Stomach smooth muscle (tissue), 2 donors: ENCODE results near the gene ZNF646.

Experiments used
- H3K27ac ChIP-seq: one replicate; pipeline ENCODE4 v1.7.0; 2013; ENCODE audit warnings: mild to moderate bottlenecking, low read length, inconsistent platforms
- H3K27me3 ChIP-seq, 2 donors: one replicate each; pipeline ENCODE4 v1.7.0; 2013; ENCODE audit warnings: low read length in 2 of 2; ENCODE audit not compliant: insufficient read depth in 2 of 2, control insufficient read depth in 1 of 2
- H3K36me3 ChIP-seq, 2 donors: one replicate each; pipeline ENCODE4 v1.7.0; 2013; ENCODE audit warnings: low read length in 2 of 2; ENCODE audit not compliant: control insufficient read depth in 2 of 2, insufficient read depth in 2 of 2
- H3K4me1 ChIP-seq: one replicate; pipeline ENCODE4 v1.7.0; 2013; ENCODE audit warnings: low read length; ENCODE audit not compliant: control insufficient read depth, insufficient read depth
- H3K4me3 ChIP-seq, 2 donors: one replicate each; pipeline ENCODE4 v1.7.0; 2013; ENCODE audit warnings: low read length in 2 of 2
- H3K9ac ChIP-seq, 2 donors: one replicate each; pipeline ENCODE4 v1.7.0; 2013; ENCODE audit warnings: low read length in 2 of 2, mild to moderate bottlenecking in 1 of 2
- H3K9me3 ChIP-seq, 2 donors: one replicate each; pipeline ENCODE4 v1.7.0; 2013; ENCODE audit warnings: low read length in 2 of 2; ENCODE audit not compliant: control insufficient read depth in 2 of 2
- donor health status: healthy.
- donor health status: Pancreatic carcinoma.

Gene ZNF646

DNA sequence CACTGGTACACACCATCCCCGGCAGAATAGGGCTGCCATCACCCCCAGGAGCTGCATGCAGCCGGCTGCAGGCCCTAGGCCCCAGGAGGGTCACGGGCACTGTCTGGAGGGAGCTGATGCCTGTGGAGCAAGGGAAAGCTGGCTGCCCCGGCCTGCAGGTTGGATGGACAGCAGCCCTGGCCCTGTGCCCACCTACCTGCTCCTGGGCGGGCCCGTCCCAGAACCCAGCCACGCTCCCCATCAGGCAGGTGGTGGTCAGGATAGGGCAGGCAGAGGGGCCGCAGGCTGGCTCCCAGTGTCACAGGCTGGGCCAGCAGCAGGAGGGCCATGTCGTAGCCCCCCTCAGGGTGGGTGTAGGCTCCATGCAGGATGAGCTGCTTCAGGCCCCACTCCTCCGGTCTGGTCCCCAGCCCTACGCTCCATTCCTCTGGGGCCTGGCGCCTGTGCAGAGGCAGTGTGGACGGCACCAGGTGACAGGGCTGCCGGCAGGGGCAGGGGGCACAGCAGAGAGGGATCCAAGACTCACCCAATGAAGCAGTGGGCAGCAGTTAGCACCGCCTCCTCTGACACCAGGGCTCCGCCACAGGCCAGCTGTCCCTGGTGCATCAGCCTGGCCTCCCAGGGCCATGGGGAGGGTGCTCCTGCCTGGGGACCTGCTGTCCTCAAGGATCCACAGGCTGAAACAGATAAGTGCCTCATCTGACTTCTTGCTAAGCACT lies 10.5 kb downstream of the ZNF646 start:
- peaks cover 24 to 34% of the 10 kb centered on the region in 2 donors for H3K36me3 ChIP-seq
- H3K4me3 ChIP-seq: no peak overlapping the region
- H3K9ac ChIP-seq: no peak overlapping the region
- H3K9me3 ChIP-seq: no peaks in the 10 kb centered on the region
- H3K27me3 ChIP-seq: no peaks in the 10 kb centered on the region
- peaks cover 2% of the 10 kb centered on the region for H3K4me1 ChIP-seq
- H3K27ac ChIP-seq: no peak overlapping the region

DNA sequence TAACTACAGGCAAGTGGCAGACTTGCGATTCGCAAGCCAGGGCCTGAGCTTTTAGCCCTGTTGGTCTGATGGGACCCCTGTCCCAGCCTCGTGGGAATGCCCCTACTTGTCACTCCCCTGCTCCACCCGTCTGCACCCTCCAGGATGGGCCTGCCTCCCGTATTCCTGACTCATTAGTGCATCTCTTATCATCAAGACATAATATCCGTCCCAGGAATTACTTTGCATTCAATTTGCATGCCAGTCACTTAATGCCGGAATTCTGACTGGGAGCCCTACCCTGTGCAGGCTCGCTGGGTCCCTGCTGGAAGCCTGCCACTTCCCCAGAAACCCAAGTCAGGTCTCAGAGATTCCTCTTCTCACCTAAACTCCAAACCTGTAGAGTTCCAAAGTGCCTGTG lies 11.2 kb downstream of the ZNF646 start:
- no peak overlapping the region for H3K27ac ChIP-seq
- no peak overlapping the region for H3K9ac ChIP-seq
- no peaks in the 10 kb centered on the region for H3K27me3 ChIP-seq
- H3K9me3 ChIP-seq: no peaks in the 10 kb centered on the region
- H3K4me3 ChIP-seq: no peak overlapping the region
- peaks cover 20 to 30% of the 10 kb centered on the region in 2 donors for H3K36me3 ChIP-seq
- peaks cover 2% of the 10 kb centered on the region for H3K4me1 ChIP-seq

DNA sequence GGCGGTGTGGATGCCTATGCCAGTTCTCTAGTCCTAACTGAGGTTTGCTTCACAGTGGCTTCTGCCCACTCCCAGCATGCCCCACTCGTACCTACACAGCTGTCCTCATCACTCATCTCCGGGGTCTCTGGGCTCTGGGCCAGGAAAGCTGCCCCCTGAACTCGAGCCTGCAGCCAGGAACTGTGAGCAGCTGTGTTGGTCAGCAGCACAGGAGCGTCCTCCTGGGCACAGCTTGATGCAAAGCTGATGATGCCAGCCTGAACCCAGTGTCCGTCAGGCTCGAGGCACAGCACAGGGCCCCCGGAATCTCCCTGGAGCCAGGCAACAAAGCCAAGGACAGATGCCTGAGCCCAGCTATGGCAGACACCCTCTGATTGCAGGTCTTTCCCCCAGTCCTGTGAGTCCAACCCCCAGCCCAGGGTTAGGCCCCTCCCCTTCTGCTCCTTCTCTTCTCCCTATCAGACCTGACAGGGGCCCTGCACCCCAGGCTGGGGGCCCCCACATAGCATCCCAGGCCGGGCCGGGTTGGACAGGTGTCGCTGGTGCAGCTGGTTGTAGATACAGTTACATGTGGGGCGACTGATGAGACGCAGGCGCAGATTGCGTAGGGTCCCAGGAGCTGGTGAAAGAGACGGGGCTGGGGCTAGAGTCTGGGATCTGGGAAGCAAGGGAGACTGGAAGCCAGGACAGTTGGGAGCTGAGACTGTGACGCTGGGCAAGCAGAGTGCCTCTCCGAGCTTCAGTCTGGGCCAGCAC lies 11.8 kb downstream of the ZNF646 start:
- no peak overlapping the region for H3K4me3 ChIP-seq
- peaks cover 2% of the 10 kb centered on the region for H3K4me1 ChIP-seq
- H3K27ac ChIP-seq: no peak overlapping the region
- H3K9ac ChIP-seq: no peak overlapping the region
- no peaks in the 10 kb centered on the region for H3K27me3 ChIP-seq
- H3K9me3 ChIP-seq: no peaks in the 10 kb centered on the region
- peaks cover 16 to 31% of the 10 kb centered on the region in 2 donors for H3K36me3 ChIP-seq

DNA sequence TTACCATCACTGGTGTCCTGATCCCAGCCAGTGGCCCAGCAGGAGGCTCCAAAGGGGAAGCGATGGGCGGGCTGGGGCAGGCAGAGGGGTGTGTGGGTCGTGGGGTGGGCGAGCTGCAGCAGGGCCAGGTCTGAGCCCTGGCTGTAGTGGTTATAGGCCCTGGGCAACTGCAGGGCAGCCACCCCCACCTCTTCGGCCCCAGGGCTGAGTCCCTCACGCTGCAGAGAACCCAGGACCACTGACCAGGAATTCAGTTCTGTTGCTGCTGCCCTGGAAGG lies 12.3 kb downstream of the ZNF646 start:
- no peak overlapping the region for H3K27ac ChIP-seq
- H3K27me3 ChIP-seq: no peaks in the 10 kb centered on the region
- H3K4me3 ChIP-seq: no peak overlapping the region
- H3K9me3 ChIP-seq: no peaks in the 10 kb centered on the region
- peaks cover 2% of the 10 kb centered on the region for H3K4me1 ChIP-seq
- peaks cover 14 to 30% of the 10 kb centered on the region in 2 donors for H3K36me3 ChIP-seq
- H3K9ac ChIP-seq: no peak overlapping the region

DNA sequence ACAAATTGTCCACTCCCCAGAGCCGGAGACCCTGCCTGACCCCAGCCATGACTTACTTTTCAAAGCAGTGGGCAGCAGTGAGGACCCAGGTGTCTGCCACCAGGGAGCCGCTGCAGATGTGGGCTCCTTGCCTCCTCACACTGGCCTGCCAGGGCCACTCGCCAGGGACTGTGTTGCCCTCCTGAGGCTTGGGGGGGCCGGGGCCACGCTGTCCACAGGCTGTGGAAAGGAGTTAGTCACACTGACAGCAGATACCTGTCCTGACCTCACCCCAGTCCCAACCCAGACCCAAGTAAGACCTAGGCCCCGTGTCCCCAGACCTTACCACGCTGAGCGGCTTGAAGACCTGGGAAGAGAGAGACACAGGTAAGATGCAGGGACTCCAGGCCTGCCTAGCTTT lies 13.3 kb downstream of the ZNF646 start:
- Histone ChIP-seq H3K36me3 (peaks cover 14 to 27% of the 10 kb centered on the region in 2 donors), H3K27me3 (no peaks in the 10 kb centered on the region), H3K9me3 (no peaks in the 10 kb centered on the region), H3K9ac (no peak overlapping the region), H3K4me3 (no peak overlapping the region), H3K27ac (no peak overlapping the region), H3K4me1 (no peaks in the 10 kb centered on the region)

DNA sequence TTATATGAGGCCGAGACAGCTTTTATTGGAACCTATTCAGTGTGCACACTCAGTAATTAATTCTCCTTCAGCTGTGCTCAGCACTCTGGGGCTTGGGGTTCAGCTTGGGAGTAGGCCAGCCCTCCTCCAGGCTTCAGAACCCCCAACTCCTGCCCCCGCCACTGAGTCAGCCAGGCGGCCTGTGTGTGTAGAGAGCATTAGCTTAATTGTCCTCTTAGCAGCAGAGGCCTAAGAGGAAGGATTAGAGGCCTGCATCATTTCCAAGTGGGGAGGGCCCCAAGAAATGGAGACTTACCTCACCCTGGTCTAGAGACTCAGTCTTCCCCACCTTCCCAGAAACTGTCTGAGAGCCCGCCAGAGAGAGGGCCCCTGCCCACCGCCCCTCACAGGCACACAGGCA lies 13.7 kb downstream of the ZNF646 start:
- peaks cover 14 to 26% of the 10 kb centered on the region in 2 donors for H3K36me3 ChIP-seq
- no peaks in the 10 kb centered on the region for H3K9me3 ChIP-seq
- H3K27ac ChIP-seq: no peak overlapping the region
- H3K4me1 ChIP-seq: no peaks in the 10 kb centered on the region
- H3K27me3 ChIP-seq: no peaks in the 10 kb centered on the region
- H3K9ac ChIP-seq: no peak overlapping the region
- H3K4me3 ChIP-seq: no peak overlapping the region

DNA sequence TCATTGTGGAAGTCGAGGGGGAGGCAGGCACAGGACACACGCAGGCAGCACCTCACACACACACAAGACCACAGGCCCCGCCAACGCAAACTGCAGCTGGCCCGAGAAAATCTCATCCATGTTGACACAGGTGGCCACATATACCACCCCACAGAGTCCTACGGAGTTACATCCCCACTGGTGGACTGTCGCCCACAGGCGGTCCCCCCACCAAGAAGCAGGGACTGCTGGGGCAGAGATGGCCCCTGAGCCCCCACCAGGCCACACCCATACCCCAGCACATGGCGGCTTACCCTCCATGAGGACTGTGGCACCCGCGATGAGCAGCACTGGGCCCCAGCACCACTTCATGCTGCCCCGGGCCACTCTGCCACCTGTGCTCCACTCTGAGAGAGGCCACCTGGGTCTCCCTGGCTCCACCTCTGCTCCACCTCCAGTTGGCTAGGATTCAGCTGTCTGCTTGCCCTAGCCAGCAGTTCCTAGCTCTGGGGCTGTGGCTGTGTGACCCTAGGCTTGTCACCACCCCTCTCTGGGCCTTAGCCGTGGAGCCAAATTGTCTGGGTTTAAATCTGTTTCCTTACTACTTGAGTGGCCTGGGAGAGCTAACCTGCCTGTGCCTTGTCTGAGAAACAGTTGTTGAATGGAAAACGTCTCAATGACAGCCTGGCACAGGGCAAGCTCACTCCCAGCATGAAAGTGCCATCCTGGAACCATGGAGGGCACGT lies 14.4 kb downstream of the ZNF646 start, which contains the start of gene PRSS53:
Gene PRSS53, minus strand, starts transcription at position 485 of the 725 bp plus-strand sequence. Its CDS starts 134 bp downstream, at position 351.
- no peak within 1 kb of the TSS for H3K4me3 ChIP-seq
- peaks cover 12 to 23% of the 10 kb centered on the region in 2 donors for H3K36me3 ChIP-seq
- H3K27me3 ChIP-seq: no peaks in the 10 kb centered on the region
- no peak within 1 kb of the TSS for H3K27ac ChIP-seq
- no peaks in the 10 kb centered on the region for H3K9me3 ChIP-seq
- peaks cover 2% of the 10 kb centered on the region for H3K4me1 ChIP-seq
- no peak within 1 kb of the TSS for H3K9ac ChIP-seq

DNA sequence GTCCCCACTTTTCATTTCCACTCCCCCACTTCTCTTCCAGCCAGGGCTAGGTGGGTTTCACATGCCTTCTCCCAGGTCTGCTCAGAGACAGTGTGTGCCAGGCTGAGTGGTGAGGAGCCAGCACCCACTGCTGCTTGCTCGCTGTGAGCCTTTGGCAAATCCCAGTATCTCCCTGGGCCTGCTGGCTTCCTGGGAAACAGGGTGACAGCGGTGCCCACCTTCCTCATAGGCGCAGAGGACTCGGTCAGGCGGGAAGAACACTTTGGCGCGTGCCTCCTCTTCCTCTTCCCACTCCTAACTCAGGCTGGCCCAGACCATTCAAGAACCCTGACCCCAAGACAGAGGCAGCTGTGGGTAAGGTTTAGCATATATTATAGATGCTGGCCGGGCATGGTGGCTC lies 15.0 kb downstream of the ZNF646 start:
- Histone ChIP-seq H3K9me3 (no peaks in the 10 kb centered on the region), H3K9ac (no peak overlapping the region), H3K27me3 (no peaks in the 10 kb centered on the region), H3K36me3 (peaks cover 9 to 20% of the 10 kb centered on the region in 2 donors), H3K4me1 (peaks cover 5% of the 10 kb centered on the region), H3K27ac (no peak overlapping the region), H3K4me3 (no peak overlapping the region)

DNA sequence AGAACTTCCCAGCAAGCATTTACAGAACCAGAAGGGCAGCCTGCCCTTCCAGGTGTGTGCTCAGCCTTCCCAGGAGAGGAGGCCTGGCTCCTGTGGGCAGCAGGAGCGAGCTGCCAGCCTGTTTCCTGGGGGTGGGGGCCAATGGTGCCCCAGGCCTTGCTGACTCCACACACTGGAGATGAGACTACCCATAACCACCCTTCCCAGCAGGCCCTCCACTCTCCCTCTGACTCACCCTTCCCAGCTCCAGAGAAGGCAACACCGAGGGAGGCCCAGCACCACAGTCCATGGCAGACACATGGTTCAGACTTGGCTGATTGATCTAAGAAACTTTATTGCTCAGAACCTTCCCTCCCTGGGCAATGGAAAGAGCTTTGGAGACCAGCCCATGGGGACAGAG lies 16.3 kb downstream of the ZNF646 start:
- Histone ChIP-seq H3K4me1 (peaks cover 10% of the 10 kb centered on the region), H3K9ac (no peak overlapping the region), H3K27me3 (no peaks in the 10 kb centered on the region), H3K4me3 (no peak overlapping the region), H3K36me3 (peaks cover 1 to 18% of the 10 kb centered on the region in 2 donors), H3K9me3 (no peaks in the 10 kb centered on the region), H3K27ac (no peak overlapping the region)

DNA sequence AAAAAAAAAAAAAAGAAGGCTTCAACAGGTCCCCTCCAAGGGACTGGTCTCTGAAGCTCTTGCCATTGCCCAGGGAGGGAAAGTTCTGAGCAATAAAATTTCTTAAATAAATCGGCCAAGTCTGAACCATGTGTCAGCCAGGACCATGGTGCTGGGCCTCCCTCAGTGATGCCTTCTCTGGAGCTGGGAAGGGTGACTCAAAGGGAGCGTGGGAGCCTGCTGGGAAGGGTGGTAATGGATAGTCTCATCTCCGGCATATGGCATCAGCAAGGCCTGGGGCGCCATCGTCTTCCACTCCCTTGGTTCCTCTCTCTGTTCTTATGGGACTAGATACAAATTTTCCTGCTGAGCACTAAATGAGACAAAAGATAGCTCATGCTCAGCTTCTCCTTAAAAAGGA lies 18.1 kb downstream of the ZNF646 start:
- no peaks in the 10 kb centered on the region for H3K27me3 ChIP-seq
- no peaks in the 10 kb centered on the region for H3K9me3 ChIP-seq
- H3K4me1 ChIP-seq: peaks cover 12% of the 10 kb centered on the region
- peak overlapping the region in 1 of 2 donors; percentile 5 for H3K9ac ChIP-seq
- no peak overlapping the region for H3K27ac ChIP-seq
- H3K4me3 ChIP-seq: no peak overlapping the region
- H3K36me3 ChIP-seq: peaks cover 0 to 18% of the 10 kb centered on the region in 2 donors
